ENCODE results near the gene TMEM74B. TPM values are rescaled to one million over a fixed set of nuclear protein-coding genes. Genes with fewer than 3 reads are reported as not detected.

Gene TMEM74B
- total and polyA plus RNA-seq, 9 of the 15 experiments (the other 6 are each of a cell fraction or from before 2014, with no cell fraction given) = 0.24 to 19.0 (median 7.5) TPM

GRCh38 chr20:1215386-1216170, 30.8 kb upstream of the TMEM74B start (continued):
- TF ChIP-seq FOXJ3 (CRISPR knock-in tag; IDR thresholded peaks at IDR 0.05) (no peak), HNRNPLL (IDR thresholded peaks at IDR 0.05; ENCODE audit: low read depth, low read length, poor library complexity, severe bottlenecking) (no peak), MBD1 (CRISPR knock-in tag; IDR thresholded peaks at IDR 0.05) (no peak), MYBL2 (IDR thresholded peaks at IDR 0.05; ENCODE audit: low read depth) (no peak), MYBL2 (CRISPR knock-in tag; IDR thresholded peaks at IDR 0.05; ENCODE audit: borderline replicate concordance) (no peak), TSHZ1 (CRISPR knock-in tag; IDR thresholded peaks at IDR 0.05) (no peak), ZNF436 (CRISPR knock-in tag; IDR thresholded peaks at IDR 0.05) (no peak), ZNF23 (CRISPR knock-in tag; IDR thresholded peaks at IDR 0.05) (no peak), BRCA1 (IDR thresholded peaks at IDR 0.05) (no peak), BRCA1 (CRISPR knock-in tag; IDR thresholded peaks at IDR 0.05) (no peak), FOXJ2 (tag; IDR thresholded peaks at IDR 0.05) (no peak), ZBTB40 (IDR thresholded peaks at IDR 0.05) (0 out of 2 replicates have a peak, but pooled peaks have one; percentile 29), ZBTB40 (CRISPR knock-in tag; IDR thresholded peaks at IDR 0.05) (no peak), SPI1 (IDR thresholded peaks at IDR 0.05; ENCODE audit: borderline replicate concordance, low read depth, low read length) (no peak)

Measured in K562 (cell line).